Measurements from ENCODE around the gene GMEB2. TPM values are rescaled to one million over a fixed set of nuclear protein-coding genes. Genes with fewer than 3 reads are reported as not detected.
"Not testable (repeated sequence)": the region's sequence is repeated elsewhere in the genome, so short reads cannot be mapped to it uniquely, and the experiment has no call there.

Gene GMEB2
- polyA plus RNA-seq, 1 experiment, result 6.3 TPM

GRCh38 chr20:63574156-63574828 lies 52.6 kb downstream of the GMEB2 start, which contains the start of gene HELZ2:
Gene HELZ2 (minus strand): TSS chr20:63574239. CDS start chr20:63572385, 1,854 bp downstream.
- TF ChIP-seq, protein P1, sequence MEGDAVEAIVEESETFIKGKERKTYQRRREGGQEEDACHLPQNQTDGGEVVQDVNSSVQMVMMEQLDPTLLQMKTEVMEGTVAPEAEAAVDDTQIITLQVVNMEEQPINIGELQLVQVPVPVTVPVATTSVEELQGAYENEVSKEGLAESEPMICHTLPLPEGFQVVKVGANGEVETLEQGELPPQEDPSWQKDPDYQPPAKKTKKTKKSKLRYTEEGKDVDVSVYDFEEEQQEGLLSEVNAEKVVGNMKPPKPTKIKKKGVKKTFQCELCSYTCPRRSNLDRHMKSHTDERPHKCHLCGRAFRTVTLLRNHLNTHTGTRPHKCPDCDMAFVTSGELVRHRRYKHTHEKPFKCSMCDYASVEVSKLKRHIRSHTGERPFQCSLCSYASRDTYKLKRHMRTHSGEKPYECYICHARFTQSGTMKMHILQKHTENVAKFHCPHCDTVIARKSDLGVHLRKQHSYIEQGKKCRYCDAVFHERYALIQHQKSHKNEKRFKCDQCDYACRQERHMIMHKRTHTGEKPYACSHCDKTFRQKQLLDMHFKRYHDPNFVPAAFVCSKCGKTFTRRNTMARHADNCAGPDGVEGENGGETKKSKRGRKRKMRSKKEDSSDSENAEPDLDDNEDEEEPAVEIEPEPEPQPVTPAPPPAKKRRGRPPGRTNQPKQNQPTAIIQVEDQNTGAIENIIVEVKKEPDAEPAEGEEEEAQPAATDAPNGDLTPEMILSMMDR (IDR thresholded peaks at IDR 0.05; ENCODE audit: low read depth, low read length), result no peak
- Histone ChIP-seq H3K4me3 (ENCODE audit: low read depth, low read length) (peak within 1 kb of the TSS; percentile 85), H3K27me3 (ENCODE audit: control insufficient read depth, insufficient read depth, low read length) (no peaks in the 10 kb centered on the region), H3K9me3 (ENCODE audit: control insufficient read depth, insufficient read depth, low read length) (no peaks in the 10 kb centered on the region; the same call in 1 of the 2 replicates), H3K27ac (ENCODE audit: low read depth, low read length) (peak within 1 kb of the TSS; percentile 21)
- ChIA-PET POLR2A (interaction anchor here (1.4 to 1.6 kb wide), 3 partner anchors 9 to 54 kb away, joined by 5 to 13 read pairs (median 5); partner anchors contain the start of genes GMEB2 and PPDPF), CTCF (interaction anchor here (0.7 to 1.9 kb wide), 2 partner anchors 36 to 212 kb away, joined by 3 to 5 read pairs; partner anchors contain the start of gene PTK6)
- no peak for DNase-seq (ENCODE audit: low read depth, low spot score)

GRCh38 chr20:63573647-63574131 lies 53.2 kb downstream of the GMEB2 start:
- no peaks in the 10 kb centered on the region for H3K27me3 ChIP-seq (ENCODE audit: control insufficient read depth, insufficient read depth, low read length)
- H3K4me3 ChIP-seq (ENCODE audit: low read depth, low read length), result peak overlapping the region; percentile 85
- H3K27ac ChIP-seq (ENCODE audit: low read depth, low read length), result peak overlapping the region; percentile 21
- DNase-seq (ENCODE audit: low read depth, low spot score), result no peak
- TF ChIP-seq, protein P1 (IDR thresholded peaks at IDR 0.05; ENCODE audit: low read depth, low read length), result no peak
- H3K9me3 ChIP-seq (ENCODE audit: control insufficient read depth, insufficient read depth, low read length), result no peaks in the 10 kb centered on the region; the same call in 1 of the 2 replicates
- ChIA-PET POLR2A (interaction anchor here (1.4 to 1.6 kb wide), 3 partner anchors 9 to 53 kb away, joined by 5 to 13 read pairs (median 5); partner anchors contain the start of genes GMEB2 and PPDPF), CTCF (interaction anchor here (1.9 kb wide), 1 partner anchor 36 kb away, joined by 5 read pairs; the partner anchor contains the start of gene PTK6)

DNA sequence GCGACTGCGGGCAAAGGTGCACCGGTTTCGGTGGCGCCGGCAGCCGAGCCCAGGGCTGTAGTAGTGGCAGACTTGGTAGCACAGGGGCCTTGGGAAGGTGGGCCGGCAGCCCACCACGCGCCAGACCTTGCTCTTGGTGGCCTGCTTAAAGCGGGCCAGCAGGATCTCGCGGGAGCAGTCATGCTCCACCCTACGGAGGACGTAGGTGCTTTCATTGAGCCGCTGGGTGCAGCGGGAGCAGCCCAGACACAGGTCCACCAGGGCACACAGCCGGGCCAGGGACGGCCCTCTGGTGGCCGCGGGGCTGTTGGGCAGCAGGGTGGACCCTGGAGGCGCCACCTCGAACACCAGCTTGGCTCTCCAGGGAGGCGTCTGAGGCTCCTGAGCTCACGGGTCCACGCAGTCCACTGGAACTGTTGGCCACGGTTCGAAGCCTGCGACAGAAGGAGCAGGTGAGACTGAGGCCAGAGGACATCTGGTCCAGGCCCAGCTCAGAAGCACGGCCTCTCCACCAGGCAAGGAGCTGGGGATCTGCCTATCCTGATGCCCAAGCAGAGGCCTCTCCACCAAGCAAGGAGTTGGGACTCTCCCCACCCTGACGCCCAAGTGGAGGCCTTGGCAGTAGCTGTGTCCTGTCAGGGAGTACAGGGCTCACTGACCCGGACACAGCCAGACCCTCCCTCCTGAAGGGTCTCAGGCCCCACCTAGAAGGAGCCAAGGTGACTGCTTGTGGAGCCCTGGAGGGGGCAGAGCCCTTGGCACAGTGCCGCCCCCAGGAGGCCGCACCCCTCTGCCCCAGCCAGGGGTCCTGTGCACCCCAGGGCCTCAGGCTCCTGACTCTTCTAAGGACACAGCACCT lies 53.9 kb downstream of the GMEB2 start:
- ChIA-PET POLR2A (interaction anchor here (1.4 to 1.6 kb wide), 3 partner anchors 10 to 54 kb away, joined by 5 to 13 read pairs (median 5); partner anchors contain the start of genes GMEB2 and PPDPF), CTCF (interaction anchor here (1.9 kb wide), 1 partner anchor 35 kb away, joined by 5 read pairs; the partner anchor contains the start of gene PTK6)
- Histone ChIP-seq H3K27me3 (ENCODE audit: control insufficient read depth, insufficient read depth, low read length) (no peaks in the 10 kb centered on the region), H3K9me3 (ENCODE audit: control insufficient read depth, insufficient read depth, low read length) (no peaks in the 10 kb centered on the region; the same call in 1 of the 2 replicates), H3K27ac (ENCODE audit: low read depth, low read length) (no peak overlapping the region), H3K4me3 (ENCODE audit: low read depth, low read length) (peak overlapping the region; percentile 85)
- no peak for DNase-seq (ENCODE audit: low read depth, low spot score)
- TF ChIP-seq, protein P1 (IDR thresholded peaks at IDR 0.05; ENCODE audit: low read depth, low read length), result peak; percentile 18

DNA sequence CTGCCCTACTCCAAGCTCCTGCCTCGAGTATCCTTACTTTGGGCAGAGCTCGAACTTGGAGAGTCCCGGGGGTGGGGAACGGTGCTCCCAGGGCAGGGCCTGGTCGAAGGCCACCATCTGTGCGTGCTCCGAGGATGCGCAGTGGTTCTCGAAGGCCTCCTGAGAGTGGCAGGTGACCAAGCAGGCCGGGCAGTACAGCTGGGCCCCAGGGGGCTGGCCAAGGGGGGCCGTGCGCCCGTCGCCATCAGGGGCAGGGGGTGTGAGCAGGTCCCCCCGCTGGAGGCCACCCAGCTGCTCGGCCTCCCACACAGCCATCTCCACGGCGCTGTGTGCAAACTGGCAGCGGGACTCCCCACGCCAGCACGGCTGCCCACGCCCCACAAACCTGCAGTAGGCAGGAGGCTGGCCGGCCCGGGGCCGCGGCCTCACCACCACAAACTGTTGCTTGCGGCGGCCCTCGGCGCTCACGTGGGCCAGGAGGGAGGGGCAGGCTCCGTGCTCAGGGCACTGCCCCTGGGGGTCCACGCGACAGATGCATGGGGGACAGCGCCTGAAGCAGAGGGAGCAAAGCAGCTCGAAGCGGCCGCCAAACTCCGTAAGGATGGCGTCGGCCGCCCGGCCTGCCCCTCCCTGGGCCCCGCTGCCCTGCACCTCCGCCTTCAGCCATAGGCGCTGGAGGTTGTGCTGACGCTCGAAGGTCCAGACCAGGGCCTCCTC lies 54.7 kb downstream of the GMEB2 start:
- no peak for DNase-seq (ENCODE audit: low read depth, low spot score)
- Histone ChIP-seq H3K4me3 (ENCODE audit: low read depth, low read length) (no peak overlapping the region), H3K27ac (ENCODE audit: low read depth, low read length) (no peak overlapping the region), H3K27me3 (ENCODE audit: control insufficient read depth, insufficient read depth, low read length) (no peaks in the 10 kb centered on the region), H3K9me3 (ENCODE audit: control insufficient read depth, insufficient read depth, low read length) (no peaks in the 10 kb centered on the region; the same call in 1 of the 2 replicates)
- ChIA-PET POLR2A (no interaction called here), CTCF (interaction anchor here (1.9 kb wide), 1 partner anchor 34 kb away, joined by 5 read pairs; the partner anchor contains the start of gene PTK6)
- TF ChIP-seq, protein P1 (IDR thresholded peaks at IDR 0.05; ENCODE audit: low read depth, low read length), result no peak

- POLR2A ChIA-PET, result interaction anchor here (0.7 kb wide), 1 partner anchor 110 kb away, joined by 4 read pairs; no protein-coding TSS in a partner anchor
- H3K4me3 ChIP-seq (ENCODE audit: low read depth, low read length); H3K27me3 ChIP-seq (ENCODE audit: control insufficient read depth, insufficient read depth, low read length); DNase-seq (ENCODE audit: low read depth, low spot score); H3K27ac ChIP-seq (ENCODE audit: low read depth, low read length); H3K9me3 ChIP-seq (ENCODE audit: control insufficient read depth, insufficient read depth, low read length); CTCF ChIA-PET: not testable (repeated sequence)
These were observed 55.8 kb downstream of the GMEB2 start for GRCh38 chr20:63571087-63571478.
